GM19468 (cell line): Measurements from ENCODE around the gene SVIL.
A peak's percentile ranks its signal among the peaks of the same experiment; 100 is the strongest.
"Not testable (repeated sequence)": the region's sequence is repeated elsewhere in the genome, so short reads cannot be mapped to it uniquely, and the experiment has no call there.

Source experiments
- ATAC-seq: cut with Tn5 transposase; IDR thresholded peaks from one replicate; pipeline ENCODE4 v1.9.1; 2021; ENCODE audit warnings: mild to moderate bottlenecking, moderate library complexity, moderate number of reproducible peaks; ENCODE audit not compliant: unreplicated experiment; ENCODE audit errors: extremely low read depth

Gene SVIL

GRCh38 chr10:29443745-29444523 is 190.8 kb downstream of the SVIL start:
- ATAC-seq: no peak

GRCh38 chr10:29440981-29441380 is 193.8 kb downstream of the SVIL start:
- no peak for ATAC-seq

GRCh38 chr10:29439005-29439404 is 195.8 kb downstream of the SVIL start:
- not testable (repeated sequence) for ATAC-seq

- no peak for ATAC-seq
Observed at GRCh38 chr10:29438271-29438670, 196.5 kb downstream of the SVIL start.

- no peak for ATAC-seq
Observed at GRCh38 chr10:29437871-29438270, 196.9 kb downstream of the SVIL start.

GRCh38 chr10:29435809-29436501 is 198.8 kb downstream of the SVIL start:
- ATAC-seq: no peak

GRCh38 chr10:29434111-29434510 is 200.7 kb downstream of the SVIL start:
- no peak for ATAC-seq

- no peak for ATAC-seq
Observed at GRCh38 chr10:29431711-29432110, 203.1 kb downstream of the SVIL start.

- ATAC-seq: no peak
Observed at GRCh38 chr10:29430101-29430500, 204.7 kb downstream of the SVIL start.

- no peak for ATAC-seq
Observed at GRCh38 chr10:29428486-29428885, 206.3 kb downstream of the SVIL start.

GRCh38 chr10:29427667-29428066 is 207.1 kb downstream of the SVIL start:
- ATAC-seq: no peak

GRCh38 chr10:29426420-29426819 is 208.4 kb downstream of the SVIL start:
- ATAC-seq: no peak

GRCh38 chr10:29424017-29424416 is 210.8 kb downstream of the SVIL start:
- no peak for ATAC-seq

GRCh38 chr10:29420744-29421143 is 214.0 kb downstream of the SVIL start:
- no peak for ATAC-seq

- no peak for ATAC-seq
Observed at GRCh38 chr10:29417324-29417723, 217.4 kb downstream of the SVIL start.

GRCh38 chr10:29415876-29416275 is 218.9 kb downstream of the SVIL start:
- no peak for ATAC-seq

GRCh38 chr10:29414501-29414900 is 220.3 kb downstream of the SVIL start:
- no peak for ATAC-seq

GRCh38 chr10:29412485-29412884 is 222.3 kb downstream of the SVIL start:
- no peak for ATAC-seq

- ATAC-seq: no peak
Observed at GRCh38 chr10:29411666-29412315, 223.0 kb downstream of the SVIL start.

- ATAC-seq: peak; percentile 26
Observed at GRCh38 chr10:29409241-29410054, 225.3 kb downstream of the SVIL start.
